ENCODE data around the gene FANCC.
A peak's percentile ranks its signal among the peaks of the same experiment; 100 is the strongest.

The FANCC gene

DNA sequence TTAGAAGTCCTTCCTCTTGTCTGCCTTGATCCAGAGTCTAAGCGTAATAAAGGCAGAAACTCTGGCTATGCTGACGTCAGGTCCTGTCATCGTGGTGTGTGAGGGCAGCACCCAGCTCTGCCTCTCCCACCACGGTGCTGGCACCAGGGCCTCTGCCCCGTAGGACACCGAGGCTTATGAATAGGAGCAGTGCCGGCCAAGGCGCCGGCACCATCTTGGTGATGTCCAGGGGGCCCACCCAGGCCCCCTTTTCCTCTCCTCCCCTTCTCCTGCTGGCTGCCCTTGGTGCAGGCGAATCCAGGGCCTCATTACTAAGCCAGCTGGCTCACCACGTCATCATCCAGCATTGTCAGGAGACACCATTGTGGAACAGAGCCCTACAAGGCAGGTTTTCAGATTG, 252.3 kb downstream of the FANCC start:
- DNase-seq (ENCODE audit: low read depth), result no peak

DNA sequence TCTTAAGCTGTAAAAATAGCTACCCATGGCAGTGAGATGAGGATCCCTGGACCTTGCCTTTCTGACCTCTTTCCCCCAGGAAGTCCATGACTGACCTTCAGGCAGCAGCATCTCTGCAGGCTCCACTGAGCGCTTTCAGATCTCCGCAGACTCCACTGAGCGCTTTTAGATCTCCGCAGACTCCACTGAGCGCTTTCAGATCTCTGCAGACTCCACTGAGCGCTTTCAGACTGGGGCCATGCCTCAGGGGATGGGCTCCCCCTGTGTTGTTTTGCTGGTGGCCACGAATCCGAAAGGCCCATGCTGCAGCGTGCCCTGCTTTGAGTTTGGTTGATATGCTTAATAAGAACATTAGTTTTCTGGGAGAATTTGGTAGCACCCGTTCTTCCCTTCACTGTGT, 254.2 kb downstream of the FANCC start:
- no peak for DNase-seq (ENCODE audit: low read depth)

DNA sequence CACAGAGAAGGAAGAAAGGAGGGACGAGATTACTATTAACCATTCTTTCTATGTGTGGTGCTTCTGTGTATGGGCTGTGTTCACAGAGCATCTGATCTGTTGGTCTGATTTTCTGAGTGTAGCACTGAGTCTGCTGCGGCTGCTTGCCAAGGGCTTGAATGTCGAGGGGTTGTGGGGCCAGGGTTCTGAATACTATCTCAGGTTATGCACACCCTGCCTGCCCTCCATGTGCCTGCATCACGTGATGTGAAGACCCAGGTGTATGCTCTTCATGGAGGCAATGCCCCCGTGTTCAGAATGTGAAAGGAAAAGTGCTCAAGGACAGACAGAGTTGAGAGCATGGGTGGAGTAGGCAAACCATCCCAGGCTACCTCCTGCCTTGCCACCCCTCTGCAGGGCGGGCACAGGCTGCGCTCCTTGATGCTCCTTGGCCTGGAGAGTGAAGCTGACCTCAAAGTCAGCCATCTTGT, 254.9 kb downstream of the FANCC start:
- no peak for DNase-seq (ENCODE audit: low read depth)

DNA sequence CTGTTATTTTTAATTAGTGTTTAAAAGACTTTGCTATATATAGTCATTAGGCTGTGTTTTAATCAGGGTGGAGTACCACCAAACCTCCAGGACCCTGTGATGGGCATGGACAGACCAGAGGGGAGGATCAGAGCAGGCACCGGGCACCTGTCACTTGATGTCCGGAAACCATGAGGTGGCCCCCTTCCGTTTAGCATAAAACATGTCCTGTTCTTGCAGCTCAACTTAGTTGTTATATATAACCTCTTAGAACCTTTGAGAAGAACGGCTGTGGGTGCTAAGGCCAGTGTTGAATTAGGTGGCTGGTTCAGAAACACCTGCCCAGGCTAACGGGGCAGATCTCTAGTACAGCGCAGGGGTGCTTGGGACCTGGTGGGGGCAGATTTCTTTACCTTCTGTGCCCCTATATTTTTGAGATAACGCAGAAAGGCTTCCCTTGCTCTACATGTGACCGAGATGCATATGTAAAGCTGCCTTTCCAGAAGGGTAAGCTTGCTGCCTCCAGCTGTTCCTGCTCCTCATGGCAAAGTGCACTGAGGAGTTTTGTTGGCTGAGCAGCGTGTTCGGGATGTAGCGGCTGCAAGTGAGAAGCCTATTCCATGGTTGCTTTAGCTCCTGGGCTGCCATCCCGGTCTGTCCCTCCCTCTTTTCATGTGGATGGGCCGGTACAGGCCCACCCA, 255.5 kb downstream of the FANCC start:
- DNase-seq (ENCODE audit: low read depth), result no peak

DNA sequence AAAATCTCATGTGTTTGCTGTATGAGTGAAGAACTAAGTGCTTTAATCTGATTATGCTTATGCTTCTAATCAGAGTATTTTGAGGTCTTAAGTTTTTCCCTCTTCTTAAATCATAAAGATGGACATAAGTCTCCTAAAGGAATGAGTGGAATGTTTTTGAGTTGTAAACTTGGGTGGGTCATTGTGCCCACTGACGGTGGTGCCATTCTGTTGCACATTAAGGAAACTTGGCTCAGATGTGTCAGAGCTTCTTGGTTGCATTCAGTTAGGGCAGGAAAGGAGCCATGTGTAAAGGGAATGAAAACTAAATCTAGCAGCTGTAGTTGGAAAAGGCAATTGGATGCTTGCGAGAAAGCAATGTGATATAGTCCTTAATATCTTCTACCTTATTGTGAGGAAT, 256.6 kb downstream of the FANCC start:
- no peak for DNase-seq (ENCODE audit: low read depth)

DNA sequence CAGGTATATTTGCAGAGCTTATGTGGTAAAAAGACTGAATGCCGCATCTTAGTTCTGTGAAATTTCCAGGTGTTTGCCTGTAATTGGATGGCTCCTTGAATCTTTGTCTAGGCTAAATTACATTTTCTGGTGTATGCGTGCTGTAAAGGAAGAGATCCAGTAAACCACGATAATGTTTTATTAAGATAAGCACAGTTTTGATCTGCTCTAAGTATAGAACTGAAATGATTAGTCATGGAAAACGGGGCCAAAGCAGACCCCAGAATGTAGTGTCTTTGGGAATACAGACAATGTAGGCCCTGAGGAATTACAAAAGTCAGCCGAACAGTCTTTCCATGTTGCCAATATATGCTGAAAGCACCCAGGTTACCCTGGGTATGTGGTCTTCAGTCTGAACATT, 257.3 kb downstream of the FANCC start:
- no peak for DNase-seq (ENCODE audit: low read depth)

DNA sequence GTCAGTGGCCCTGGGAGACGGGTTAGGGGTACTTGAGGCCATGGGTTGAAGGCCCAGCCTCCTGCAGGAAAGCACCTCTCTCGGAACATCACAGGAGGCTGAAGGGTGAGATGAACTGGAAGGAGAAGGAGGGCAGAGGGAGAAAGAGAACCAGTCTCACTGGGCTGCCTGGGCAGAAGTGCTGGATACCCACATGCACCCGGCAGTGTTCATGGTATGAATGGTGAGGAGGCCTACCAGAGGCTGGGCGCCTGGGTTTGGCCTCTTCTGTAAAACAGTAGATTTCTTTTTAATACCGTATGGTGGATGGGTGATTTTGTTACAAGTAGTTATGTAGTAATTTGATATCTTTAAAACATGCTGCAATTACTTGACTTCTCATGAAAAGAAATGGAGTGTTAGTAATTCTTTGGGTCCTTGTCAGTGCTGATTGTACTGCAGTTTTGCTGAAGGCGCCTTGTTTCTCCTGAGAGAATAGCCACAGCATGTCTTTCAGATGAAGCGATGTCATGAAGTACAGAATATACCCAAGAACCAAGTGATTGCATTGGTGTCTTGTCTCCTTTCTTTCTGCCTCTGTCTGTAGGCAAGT, 258.6 kb downstream of the FANCC start:
- peak; percentile 35 for DNase-seq (ENCODE audit: low read depth)

DNA sequence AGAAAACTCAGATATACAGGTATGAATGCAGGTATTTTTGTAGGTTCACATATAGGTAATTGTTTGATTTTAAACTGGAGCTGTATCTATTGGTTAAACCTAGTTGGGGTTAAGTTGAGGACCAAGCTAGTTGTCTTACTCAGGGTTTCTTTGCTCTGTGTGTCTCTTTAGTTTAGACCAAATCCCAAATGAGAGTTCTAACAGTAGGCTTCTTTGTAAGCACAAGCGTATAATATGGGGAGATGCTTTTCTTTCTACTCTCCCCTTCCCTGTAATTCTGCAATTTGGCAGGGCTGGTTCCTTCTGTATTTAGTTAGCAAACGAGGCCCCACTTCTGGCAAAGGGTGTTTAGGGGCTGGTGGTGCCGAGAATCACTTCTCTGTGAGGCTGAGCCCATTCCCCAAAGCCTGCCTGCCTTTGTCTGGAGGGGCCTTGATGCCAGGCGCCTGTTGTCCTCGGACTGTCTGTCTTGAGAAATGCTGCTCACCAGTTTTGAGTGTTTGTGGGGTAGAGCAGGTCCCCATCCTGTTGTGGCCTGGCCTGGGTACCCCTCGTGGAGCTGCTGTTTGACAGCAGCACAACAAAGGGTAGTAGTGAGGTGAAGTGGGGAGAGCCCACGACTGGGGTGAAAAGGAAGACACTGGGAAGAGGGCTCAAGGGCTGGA, 259.3 kb downstream of the FANCC start:
- no peak for DNase-seq (ENCODE audit: low read depth)

DNA sequence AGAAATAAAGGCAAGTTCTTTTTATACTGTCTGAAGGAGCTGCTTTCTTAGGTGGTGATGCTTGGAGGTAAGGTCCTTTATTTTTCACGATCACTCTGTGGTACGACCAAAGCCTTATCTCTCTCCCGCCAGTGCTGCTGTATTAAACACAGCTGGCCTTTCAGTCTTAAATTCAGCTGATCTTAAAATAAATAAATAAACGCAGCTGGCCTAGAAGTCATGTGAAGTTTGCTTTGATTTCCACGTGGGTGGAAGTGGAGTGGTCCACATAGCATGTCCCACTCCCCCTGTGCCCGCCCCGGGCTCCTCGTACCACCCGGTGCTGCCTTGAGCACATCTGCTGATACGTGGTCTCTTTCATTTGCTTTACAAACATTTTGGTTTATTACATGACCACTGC, 260.4 kb downstream of the FANCC start:
- peak; percentile 40 for DNase-seq (ENCODE audit: low read depth)

DNA sequence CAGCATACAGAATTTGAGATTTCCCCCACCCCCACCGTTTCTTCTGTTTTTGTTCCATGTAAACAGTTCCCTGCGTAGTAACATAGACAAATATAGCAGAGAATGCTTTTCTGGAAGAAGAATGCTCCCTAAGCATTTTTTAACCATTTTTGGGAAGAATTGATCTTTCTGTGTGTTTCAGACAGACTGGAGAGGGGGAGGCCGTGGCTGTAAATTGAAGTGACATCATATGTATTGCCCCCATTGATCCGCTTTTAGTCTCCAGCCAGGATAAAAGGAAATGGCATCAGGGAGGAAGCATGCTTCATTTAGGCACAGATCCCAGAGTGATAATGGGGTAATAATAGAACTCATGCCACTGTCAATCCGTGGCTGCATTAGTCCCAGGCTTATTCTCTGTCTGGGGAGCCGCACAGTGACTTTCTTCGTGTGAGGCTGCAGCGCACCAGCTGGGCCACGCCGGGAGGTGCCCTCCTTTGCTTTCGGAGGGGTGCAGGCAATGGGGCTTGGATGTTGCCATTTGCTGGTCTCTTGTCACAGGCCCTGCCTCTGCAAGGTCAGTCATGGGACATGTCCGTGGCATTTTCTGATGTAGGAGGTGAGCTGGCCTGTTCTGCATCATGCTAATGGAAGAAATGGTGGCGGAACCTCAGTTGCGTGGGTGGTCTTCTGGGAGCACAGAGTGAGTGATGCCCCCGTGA, 261.5 kb downstream of the FANCC start:
- peak; percentile 51 for DNase-seq (ENCODE audit: low read depth)

DNA sequence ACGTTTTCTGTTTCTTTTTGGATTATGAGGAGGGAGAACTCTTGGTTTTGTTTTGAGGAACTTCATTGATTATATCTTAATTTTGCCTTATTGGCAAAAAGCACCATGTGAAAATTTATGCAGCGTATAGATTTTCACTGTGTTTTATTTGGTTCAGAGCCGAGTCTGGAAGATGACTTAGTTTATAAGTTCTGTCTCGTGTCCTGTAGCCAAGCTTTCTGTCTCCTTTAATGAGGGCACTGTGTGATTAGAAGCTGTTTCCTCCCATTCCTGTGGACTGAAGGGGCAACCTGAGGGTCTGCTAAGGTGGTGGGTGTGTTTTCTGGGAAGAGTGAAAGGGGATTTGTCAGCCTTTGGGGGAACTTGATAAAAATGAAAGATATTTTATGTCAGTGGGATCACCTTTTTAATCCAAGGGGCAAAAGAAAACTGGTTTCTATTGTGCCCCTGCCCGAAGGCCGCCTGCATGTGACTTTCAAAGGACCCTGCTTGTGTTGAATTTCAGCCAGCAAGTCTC, 262.1 kb downstream of the FANCC start:
- DNase-seq (ENCODE audit: low read depth), result no peak

DNA sequence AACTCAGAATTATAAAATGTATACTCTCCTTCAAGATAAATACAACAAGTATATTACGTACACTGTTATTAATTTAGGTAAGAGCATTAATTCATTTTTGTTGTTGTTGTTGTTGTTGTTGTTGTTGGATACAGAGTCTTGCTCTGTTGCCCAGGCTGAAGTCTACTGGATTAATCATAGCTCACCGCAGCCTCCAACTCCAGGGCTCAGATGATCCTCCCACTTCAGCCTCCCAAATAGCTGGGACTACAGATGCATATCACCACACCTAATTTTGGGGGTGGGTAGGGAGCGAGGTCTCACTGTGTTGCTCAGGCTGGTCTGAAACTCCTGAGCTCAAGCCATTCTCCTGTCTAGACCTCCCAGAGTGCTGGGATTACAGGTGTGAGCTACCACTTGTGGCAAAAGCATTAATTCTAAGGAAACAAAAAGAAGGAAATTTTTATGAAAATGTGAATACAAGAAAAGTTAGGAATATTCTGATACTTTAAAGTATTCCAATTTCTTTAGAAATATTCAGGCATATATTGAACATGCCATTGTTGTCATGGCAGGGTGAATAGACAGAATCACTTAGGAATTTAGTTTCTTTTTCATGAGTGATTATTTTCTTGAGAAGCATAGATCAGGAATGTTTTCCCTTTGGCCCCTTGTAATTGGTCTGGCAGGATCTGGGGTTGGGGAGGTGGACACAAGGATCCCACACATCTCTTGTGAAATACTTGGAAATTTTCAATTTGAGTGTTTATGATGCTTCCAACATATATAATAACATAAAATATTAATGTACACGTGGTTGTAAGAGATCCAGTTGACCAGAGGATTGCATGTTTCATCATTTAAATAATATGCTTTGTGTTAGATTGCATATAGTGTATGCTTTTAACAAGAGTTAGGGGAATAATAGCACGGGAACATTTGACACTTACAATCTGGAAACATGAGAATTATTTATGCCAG, 263.6 kb downstream of the FANCC start:
- DNase-seq (ENCODE audit: low read depth), result no peak

DNA sequence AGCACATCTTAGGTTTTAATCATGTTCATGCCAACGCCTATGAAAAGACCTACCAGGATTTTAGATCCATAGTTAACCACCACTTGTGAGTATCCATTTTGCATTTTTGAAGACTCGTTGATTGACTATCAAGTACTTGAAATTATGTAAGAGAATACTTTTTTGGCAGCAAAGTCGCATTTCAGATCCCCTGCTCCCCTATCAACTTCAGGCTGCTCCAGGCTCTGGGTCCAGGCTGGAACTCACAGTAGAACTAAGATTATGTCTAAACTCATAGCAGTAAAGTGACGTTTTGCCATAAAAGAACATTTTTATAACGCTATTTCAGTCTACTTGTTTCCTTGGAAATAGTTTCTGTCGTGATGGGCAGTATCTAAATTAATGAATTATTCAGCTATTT, 267.7 kb downstream of the FANCC start:
- DNase-seq (ENCODE audit: low read depth), result no peak

All from iris pigment epithelial cell (primary cell).